GM19438 (cell line): ENCODE data around the gene KIF6.

ENCODE experiments used
- ATAC-seq: cut with Tn5 transposase; IDR thresholded peaks from one replicate; pipeline ENCODE4 v1.9.1; 2021; ENCODE audit warnings: low read depth; ENCODE audit not compliant: unreplicated experiment

Gene KIF6, protein sequence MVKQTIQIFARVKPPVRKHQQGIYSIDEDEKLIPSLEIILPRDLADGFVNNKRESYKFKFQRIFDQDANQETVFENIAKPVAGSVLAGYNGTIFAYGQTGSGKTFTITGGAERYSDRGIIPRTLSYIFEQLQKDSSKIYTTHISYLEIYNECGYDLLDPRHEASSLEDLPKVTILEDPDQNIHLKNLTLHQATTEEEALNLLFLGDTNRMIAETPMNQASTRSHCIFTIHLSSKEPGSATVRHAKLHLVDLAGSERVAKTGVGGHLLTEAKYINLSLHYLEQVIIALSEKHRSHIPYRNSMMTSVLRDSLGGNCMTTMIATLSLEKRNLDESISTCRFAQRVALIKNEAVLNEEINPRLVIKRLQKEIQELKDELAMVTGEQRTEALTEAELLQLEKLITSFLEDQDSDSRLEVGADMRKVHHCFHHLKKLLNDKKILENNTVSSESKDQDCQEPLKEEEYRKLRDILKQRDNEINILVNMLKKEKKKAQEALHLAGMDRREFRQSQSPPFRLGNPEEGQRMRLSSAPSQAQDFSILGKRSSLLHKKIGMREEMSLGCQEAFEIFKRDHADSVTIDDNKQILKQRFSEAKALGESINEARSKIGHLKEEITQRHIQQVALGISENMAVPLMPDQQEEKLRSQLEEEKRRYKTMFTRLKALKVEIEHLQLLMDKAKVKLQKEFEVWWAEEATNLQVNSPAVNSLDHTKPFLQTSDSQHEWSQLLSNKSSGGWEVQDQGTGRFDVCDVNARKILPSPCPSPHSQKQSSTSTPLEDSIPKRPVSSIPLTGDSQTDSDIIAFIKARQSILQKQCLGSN

DNA sequence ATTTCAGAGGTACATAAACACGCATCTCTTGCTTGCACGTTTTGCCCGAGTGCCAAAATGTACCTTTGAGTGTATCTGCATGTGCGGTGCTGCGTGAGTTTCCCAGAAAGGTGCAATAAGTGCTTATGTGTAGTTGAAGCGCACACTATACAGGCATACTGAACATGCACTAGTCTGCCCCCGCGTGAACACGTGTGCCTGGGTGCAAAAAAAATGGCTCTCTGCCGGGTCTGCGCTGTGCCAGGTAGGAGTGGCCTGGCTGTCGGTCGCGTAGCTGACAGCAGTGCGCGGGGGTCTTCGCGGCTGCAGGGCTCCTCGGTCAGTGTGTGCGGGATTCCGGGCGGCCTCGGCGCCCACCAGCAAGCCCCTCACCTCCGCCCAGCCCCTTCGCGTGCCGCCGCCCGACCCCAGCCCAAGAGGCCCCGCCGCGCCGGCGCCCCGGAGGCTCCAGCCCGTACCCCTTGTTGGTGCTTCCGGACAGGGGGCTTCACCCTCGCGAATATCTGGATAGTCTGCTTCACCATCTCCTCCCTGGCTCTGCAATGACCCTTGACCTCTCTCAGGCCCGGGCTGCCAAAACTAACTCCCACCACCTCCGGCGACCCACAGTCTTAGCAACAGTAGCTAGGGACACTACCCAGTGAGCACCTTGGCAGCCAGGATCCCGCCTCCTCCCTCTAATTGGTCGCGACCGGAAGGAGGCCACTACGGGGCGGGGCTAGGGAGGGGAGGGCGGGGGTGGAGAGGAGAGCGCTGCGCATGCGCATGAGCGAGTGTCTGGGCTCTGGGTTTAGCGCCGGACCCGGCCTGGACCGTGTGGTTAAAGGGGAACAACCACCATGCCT, at the start of gene KIF6:
TSS of gene KIF6 (minus strand) at position 622 of the 845 bp plus-strand sequence. CDS start at position 524, 98 bp downstream.
- ATAC-seq: peak; percentile 96

DNA sequence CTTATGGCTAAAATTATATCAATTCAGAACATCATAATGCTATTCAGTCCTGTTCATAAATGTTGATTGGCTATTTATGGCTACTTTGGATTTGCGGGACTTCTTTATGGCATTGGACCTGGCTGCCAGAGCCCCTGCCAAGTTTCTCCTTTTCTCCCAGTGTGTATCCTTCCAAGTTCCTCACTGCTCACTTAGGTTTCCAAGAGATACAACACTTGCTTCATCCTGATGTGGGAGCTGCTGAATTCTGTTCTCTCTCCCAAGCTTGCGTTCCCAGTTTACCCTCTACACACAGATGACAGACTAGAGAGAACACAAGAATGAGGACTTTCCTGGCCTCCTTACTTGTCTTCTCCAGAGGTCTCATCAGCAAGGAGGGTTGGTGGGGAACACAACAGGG, 48.6 kb upstream of the KIF6 start:
- ATAC-seq: no peak

- no peak for ATAC-seq
Observed at GRCh38 chr6:39772559-39773273, 47.5 kb upstream of the KIF6 start.

GRCh38 chr6:39770446-39770845, 45.2 kb upstream of the KIF6 start:
- ATAC-seq: no peak

- no peak for ATAC-seq
Observed at GRCh38 chr6:39769012-39769411, 43.8 kb upstream of the KIF6 start.

DNA sequence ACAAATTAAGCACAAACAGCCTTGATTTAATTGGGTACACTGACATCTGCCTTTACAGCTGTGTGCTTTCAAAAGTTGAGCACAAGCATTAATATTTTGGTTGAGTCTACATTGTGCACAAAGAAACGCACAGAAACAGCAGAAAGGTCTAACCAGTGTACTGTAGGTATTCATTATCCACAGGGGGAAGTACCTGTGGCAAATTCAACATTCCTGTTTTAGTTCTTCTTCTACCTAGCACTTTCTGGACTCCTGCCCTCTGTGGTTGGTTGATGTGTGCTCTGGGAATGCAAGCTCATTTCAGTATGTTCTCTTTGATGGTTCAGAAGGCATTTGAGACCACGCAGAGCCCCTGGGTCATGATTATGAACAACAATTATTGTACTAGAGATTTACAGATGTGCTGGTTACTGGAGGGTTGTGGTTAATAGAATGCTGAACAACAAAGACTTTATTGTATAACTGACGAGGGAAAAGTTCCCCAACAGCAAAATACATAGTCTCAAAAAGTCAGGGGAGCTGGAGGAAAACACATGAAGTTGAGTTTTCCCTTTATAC, 40.4 kb upstream of the KIF6 start:
- no peak for ATAC-seq

GRCh38 chr6:39760226-39760952, 35.2 kb upstream of the KIF6 start:
- no peak for ATAC-seq

DNA sequence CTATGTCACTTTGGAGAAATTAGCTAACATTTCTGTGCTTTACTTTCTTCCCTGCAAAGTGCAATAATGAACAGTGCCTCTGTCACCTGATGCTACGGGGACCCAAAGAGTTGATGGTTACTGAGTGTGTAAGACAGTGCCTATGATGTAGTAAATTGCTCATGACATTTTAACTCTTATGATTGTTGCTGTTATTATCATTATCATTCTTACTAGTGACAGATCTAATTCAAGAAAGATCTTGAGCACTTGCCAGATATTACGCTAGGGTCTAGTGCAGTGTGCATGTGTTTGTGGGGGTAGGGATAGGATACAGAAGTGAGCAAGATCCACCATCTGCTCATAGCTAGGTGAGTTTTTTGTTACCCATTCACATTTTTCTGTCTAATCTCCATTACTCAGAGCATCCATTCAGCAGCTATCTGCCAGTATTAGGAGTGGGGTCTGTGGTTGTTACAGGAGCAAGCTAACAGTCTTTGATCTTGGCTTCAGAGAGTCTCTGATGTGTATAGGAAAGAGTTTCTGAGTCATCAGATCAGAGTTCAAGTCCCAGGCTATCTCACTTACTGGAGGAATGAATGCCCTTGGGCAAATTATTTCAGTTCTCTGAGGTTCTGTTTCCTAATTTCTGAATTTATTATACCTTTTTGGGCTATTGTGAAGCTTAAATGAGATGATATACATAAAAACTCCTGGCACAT, 33.8 kb upstream of the KIF6 start:
- ATAC-seq: no peak

- no peak for ATAC-seq
Observed at GRCh38 chr6:39756582-39756981, 31.4 kb upstream of the KIF6 start.

DNA sequence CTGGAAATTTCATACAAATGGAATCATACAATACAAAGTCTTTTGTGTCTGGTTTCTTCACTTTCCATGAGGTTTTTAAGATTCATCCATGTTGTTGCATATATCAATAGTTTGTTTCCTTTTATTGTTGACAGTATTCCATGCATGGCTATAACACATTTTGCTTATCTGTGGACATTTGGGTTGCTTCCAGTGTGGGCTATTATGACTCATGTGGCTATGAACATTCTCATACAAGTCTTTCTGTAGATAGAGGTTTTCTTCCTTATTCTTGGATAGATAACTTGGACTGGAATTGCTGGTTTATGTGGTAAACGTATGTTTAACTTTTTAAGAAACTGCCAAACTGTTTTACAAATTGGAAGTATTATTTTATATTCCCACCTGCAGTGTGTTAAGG, 30.0 kb upstream of the KIF6 start:
- ATAC-seq: no peak

DNA sequence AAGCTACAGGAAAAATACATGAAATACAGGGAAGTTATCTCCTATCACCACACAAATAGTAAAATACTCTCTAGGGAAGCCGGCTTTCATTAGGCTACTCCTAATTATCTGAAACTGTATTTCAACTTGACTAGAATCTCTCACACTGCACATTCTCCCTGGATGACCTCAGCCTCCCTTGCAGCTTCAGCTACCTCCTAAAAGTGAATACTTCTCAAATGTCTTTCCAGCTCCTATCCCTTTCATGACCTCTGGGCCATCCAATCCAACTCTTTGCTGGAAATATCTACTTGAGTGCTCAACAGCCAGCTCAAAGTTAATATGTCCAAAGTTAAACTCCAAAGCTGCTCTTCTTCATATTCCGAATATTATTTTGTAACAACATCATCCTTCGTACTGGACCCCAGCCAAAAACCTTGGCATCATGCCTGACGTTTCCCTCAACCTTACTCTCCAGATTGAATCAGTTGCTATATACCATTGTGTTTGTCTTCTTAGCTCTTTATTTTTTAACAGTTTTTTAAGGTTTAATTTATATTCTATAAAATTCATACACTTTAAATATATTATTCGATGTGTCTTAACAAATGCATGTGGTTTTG, 29.4 kb upstream of the KIF6 start:
- ATAC-seq: no peak

DNA sequence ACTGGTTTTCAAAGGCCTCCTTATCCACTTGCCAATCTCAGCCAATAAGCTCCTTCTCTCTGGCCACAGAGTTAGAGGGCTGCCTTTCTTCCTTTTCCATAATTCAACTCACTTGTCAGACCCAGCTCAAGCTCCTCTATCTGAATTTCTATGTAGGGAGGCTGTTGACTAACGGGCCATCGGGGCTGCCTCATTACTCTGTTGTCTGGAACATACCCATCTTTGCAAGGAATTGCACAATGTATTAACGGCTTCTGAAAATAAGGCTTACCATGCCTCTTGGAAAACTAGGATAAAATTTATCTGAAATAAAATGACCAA, 28.5 kb upstream of the KIF6 start:
- no peak for ATAC-seq

GRCh38 chr6:39752835-39753724, 27.9 kb upstream of the KIF6 start:
- ATAC-seq: no peak

GRCh38 chr6:39746795-39747194, 21.6 kb upstream of the KIF6 start:
- ATAC-seq: no peak

DNA sequence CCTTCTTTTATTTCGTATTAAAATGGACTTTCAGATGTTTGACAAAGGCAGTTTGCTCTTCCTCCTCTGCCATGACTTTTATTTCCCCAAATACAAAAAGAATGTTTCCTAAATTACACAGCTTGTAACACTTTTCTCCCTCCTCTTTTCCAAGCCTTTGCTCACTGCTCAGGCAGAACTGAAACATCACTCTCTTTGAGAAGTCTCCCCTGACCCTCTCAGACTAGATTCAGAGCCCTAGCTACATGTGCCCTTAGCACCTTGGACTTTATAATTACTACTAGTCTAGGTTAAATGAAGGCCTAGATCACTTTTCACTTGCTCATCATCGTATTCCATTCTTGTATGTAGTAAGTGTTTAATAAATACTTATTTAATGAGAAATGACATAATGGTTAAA, 8.5 kb upstream of the KIF6 start:
- ATAC-seq: no peak

DNA sequence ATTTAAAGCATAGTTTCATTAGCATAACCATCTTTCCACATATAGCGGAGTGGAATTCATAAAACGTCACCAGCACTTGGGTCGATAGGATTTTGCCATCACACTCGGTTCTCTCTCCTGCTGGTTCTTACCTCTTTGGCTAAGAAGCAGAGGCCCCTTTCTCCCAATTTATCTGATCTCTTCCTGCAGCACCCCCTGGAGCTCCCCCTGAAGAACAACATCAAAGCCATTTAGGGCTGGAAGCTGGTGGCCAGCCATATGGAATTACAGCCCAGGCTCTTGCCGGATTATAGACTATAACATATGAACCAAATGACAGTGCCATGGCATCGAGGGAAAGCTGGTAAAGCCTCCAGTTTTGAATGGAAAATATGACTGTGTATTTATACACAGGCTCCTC, 6.4 kb upstream of the KIF6 start:
- ATAC-seq: no peak

- ATAC-seq: no peak
Observed at GRCh38 chr6:39729945-39730344, 4.7 kb upstream of the KIF6 start.

- ATAC-seq: no peak
Observed at GRCh38 chr6:39725632-39725997, 407 bp upstream of the KIF6 start.
